ENCODE measurements around the gene FMN1. TPM values are rescaled to one million over a fixed set of nuclear protein-coding genes. Genes with fewer than 3 reads are reported as not detected.

Gene FMN1
- total RNA-seq, 1 experiment from 2014 or later = 21.9 TPM

- peak; percentile 31 for DNase-seq (ENCODE audit: low read depth)
These were observed 258.1 kb downstream of the FMN1 start for GRCh38 chr15:32936283-32936918.

GRCh38 chr15:32935139-32935538, 259.4 kb downstream of the FMN1 start:
- no peak for DNase-seq (ENCODE audit: low read depth)

- no peak for DNase-seq (ENCODE audit: low read depth)
These were observed 261.3 kb downstream of the FMN1 start for GRCh38 chr15:32933236-32933635.

- DNase-seq (ENCODE audit: low read depth) = no peak
These were observed 265.6 kb downstream of the FMN1 start for GRCh38 chr15:32928876-32929275.

GRCh38 chr15:32927124-32927523, 267.4 kb downstream of the FMN1 start:
- no peak for DNase-seq (ENCODE audit: low read depth)

- peak; percentile 27 for DNase-seq (ENCODE audit: low read depth)
These were observed 271.3 kb downstream of the FMN1 start for GRCh38 chr15:32923176-32923575.

- DNase-seq (ENCODE audit: low read depth) = no peak
These were observed 272.0 kb downstream of the FMN1 start for GRCh38 chr15:32922541-32922940.

GRCh38 chr15:32919749-32920414, 274.6 kb downstream of the FMN1 start:
- DNase-seq (ENCODE audit: low read depth) = peak; percentile 93

- DNase-seq (ENCODE audit: low read depth) = no peak
These were observed 276.0 kb downstream of the FMN1 start for GRCh38 chr15:32918547-32918946.

GRCh38 chr15:32910839-32911238, 283.7 kb downstream of the FMN1 start:
- no peak for DNase-seq (ENCODE audit: low read depth)

- DNase-seq (ENCODE audit: low read depth) = peak; percentile 70
These were observed 285.1 kb downstream of the FMN1 start for GRCh38 chr15:32909431-32909830.

- no peak for DNase-seq (ENCODE audit: low read depth)
These were observed 285.6 kb downstream of the FMN1 start for GRCh38 chr15:32908872-32909271.

GRCh38 chr15:32908135-32908801, 286.2 kb downstream of the FMN1 start:
- no peak for DNase-seq (ENCODE audit: low read depth)

GRCh38 chr15:32905481-32905880, 289.0 kb downstream of the FMN1 start:
- DNase-seq (ENCODE audit: low read depth) = no peak

GRCh38 chr15:32904448-32904847, 290.1 kb downstream of the FMN1 start:
- no peak for DNase-seq (ENCODE audit: low read depth)

- no peak for DNase-seq (ENCODE audit: low read depth)
These were observed 290.8 kb downstream of the FMN1 start for GRCh38 chr15:32903591-32904290.

- DNase-seq (ENCODE audit: low read depth) = no peak
These were observed 292.5 kb downstream of the FMN1 start for GRCh38 chr15:32901995-32902394.

GRCh38 chr15:32901192-32901591, 293.3 kb downstream of the FMN1 start:
- DNase-seq (ENCODE audit: low read depth) = no peak

GRCh38 chr15:32899126-32899596, 295.4 kb downstream of the FMN1 start:
- DNase-seq (ENCODE audit: low read depth) = no peak

- DNase-seq (ENCODE audit: low read depth) = no peak
These were observed 296.1 kb downstream of the FMN1 start for GRCh38 chr15:32898414-32898813.

GRCh38 chr15:32893421-32893820, 301.1 kb downstream of the FMN1 start:
- DNase-seq (ENCODE audit: low read depth) = no peak

- no peak for DNase-seq (ENCODE audit: low read depth)
These were observed 305.3 kb downstream of the FMN1 start for GRCh38 chr15:32889214-32889613.

Data from LHCN-M2 (cell line).